HepG2 (cell line): ENCODE data around the gene CUL7. TPM values are rescaled to one million over a fixed set of nuclear protein-coding genes. Genes with fewer than 3 reads are reported as not detected.
A peak's percentile ranks its signal among the peaks of the same experiment; 100 is the strongest.

Source experiments
- CENPX ChIP-seq: sonication (generic); formaldehyde crosslinking; IDR thresholded peaks from 2 replicates; pipeline ENCODE4 v1.9.0; 2021; ENCODE audit warnings: mild to moderate bottlenecking, missing genetic modification reagents, moderate library complexity
- EED ChIP-seq: sonication (generic); formaldehyde crosslinking; IDR thresholded peaks from 2 replicates; pipeline ENCODE4 v1.5.0; 2020; ENCODE audit warnings: mild to moderate bottlenecking, missing genetic modification reagents
- FOSL1 ChIP-seq: sonication (generic); formaldehyde crosslinking; IDR thresholded peaks from 2 replicates; pipeline ENCODE4 v1.9.0; 2021; ENCODE audit warnings: missing genetic modification reagents, borderline replicate concordance
- FOXP4 ChIP-seq: sonication (generic); formaldehyde crosslinking; IDR thresholded peaks from 2 replicates; pipeline ENCODE4 v1.4.0; 2020; ENCODE audit warnings: missing genetic modification reagents
- GLMP ChIP-seq: sonication (generic); formaldehyde crosslinking; IDR thresholded peaks from 2 replicates; pipeline ENCODE4 v1.9.0; 2021; ENCODE audit warnings: missing genetic modification reagents, mild to moderate bottlenecking, borderline replicate concordance
- HNRNPH1 ChIP-seq: fragments of 200-400 bp; formaldehyde crosslinking; optimal IDR thresholded peaks from 2 replicates; pipeline ENCODE3; 2017; ENCODE audit warnings: mild to moderate bottlenecking, low read depth, low read length
- HOXA9 ChIP-seq: sonication (generic); formaldehyde crosslinking; IDR thresholded peaks from 2 replicates; pipeline ENCODE4 v1.8.1; 2022; ENCODE audit warnings: missing genetic modification reagents, mild to moderate bottlenecking, moderate library complexity, borderline replicate concordance
- ISX ChIP-seq: sonication (generic); formaldehyde crosslinking; conservative IDR thresholded peaks from 2 replicates; pipeline ENCODE4 v1.5.0; 2020; ENCODE audit warnings: missing genetic modification reagents
- SP5 ChIP-seq: IDR thresholded peaks from 2 replicates; pipeline ENCODE4 v1.6.1; 2016; ENCODE audit warnings: low read depth, borderline replicate concordance
- TARDBP ChIP-seq: sonication (generic); formaldehyde crosslinking; IDR thresholded peaks from 2 replicates; pipeline ENCODE4 v1.8.0; 2022; ENCODE audit warnings: mild to moderate bottlenecking, missing genetic modification reagents
- TBL1XR1 ChIP-seq: fragments of 150-350 bp; IDR thresholded peaks from 2 replicates; pipeline ENCODE4 v1.6.1; 2014; ENCODE audit warnings: borderline replicate concordance, low read length; ENCODE audit not compliant: partially characterized antibody
- TEAD2 ChIP-seq: sonication (generic); formaldehyde crosslinking; IDR thresholded peaks from 2 replicates; pipeline ENCODE4 v1.9.0; 2021; ENCODE audit warnings: missing genetic modification reagents
- TOE1 ChIP-seq: sonication (generic); formaldehyde crosslinking; IDR thresholded peaks from 2 replicates; pipeline ENCODE4 v1.4.0; 2020; ENCODE audit warnings: mild to moderate bottlenecking, missing genetic modification reagents
- ZNF101 ChIP-seq: sonication (generic); formaldehyde crosslinking; IDR thresholded peaks from 2 replicates; pipeline ENCODE4 v1.4.0; 2020; ENCODE audit warnings: mild to moderate bottlenecking, low read depth, missing genetic modification reagents, borderline replicate concordance
- ZNF337 ChIP-seq: sonication (generic); formaldehyde crosslinking; IDR thresholded peaks from 2 replicates; pipeline ENCODE4 v1.5.1; 2020; ENCODE audit warnings: missing genetic modification reagents, low read depth, mild to moderate bottlenecking, borderline replicate concordance
- ZNF549 ChIP-seq: sonication (generic); formaldehyde crosslinking; IDR thresholded peaks from 2 replicates; pipeline ENCODE4 v1.5.0; 2020; ENCODE audit warnings: missing genetic modification reagents
- ZNF776 ChIP-seq: sonication (generic); formaldehyde crosslinking; IDR thresholded peaks from 2 replicates; pipeline ENCODE4 v1.4.0; 2020; ENCODE audit warnings: mild to moderate bottlenecking, missing genetic modification reagents
- ZNF781 ChIP-seq: sonication (generic); formaldehyde crosslinking; IDR thresholded peaks from 2 replicates; pipeline ENCODE4 v1.5.1; 2020; ENCODE audit warnings: borderline replicate concordance, mild to moderate bottlenecking, missing genetic modification reagents; ENCODE audit errors: not compliant biosample characterization
- polyA plus RNA-seq, 8 experiments: library from polyadenylated mRNA; depleted of rRNA in 3 of 8; stranded (reverse) in 7 of 8; unstranded in 1 of 8; fragments of >200 nt; fragmentation: Illumina TruSeq in 4 of 8; extraction: Trizol in 4 of 8; gene quantifications; 2 replicates each; pipeline versions ENCODE4 v1.2.1 to v1.2.3, GENCODE V29; 2011 to 2016; ENCODE audit warnings: low read depth in 4 of 8, missing spikeins in 1 of 8, mixed read lengths in 1 of 8; ENCODE audit not compliant: insufficient read depth in 1 of 8
- total RNA-seq, 5 experiments: library from RNA; depleted of rRNA; stranded (reverse); fragments of >200 nt; fragmentation: Illumina TruSeq; extraction: Trizol; gene quantifications; 2 replicates each; pipeline ENCODE4 v1.2.3, GENCODE V29; 2016; ENCODE audit warnings: low read depth in 1 of 5
- TF ChIP-seq, protein P1 (sequence below): IDR thresholded peaks from 2 replicates; pipeline ENCODE4 v1.6.1; 2018; ENCODE audit warnings: missing genetic modification reagents, mild to moderate bottlenecking, missing compliant biosample characterization
- TF ChIP-seq, protein P2 (sequence below), 2 experiments: fragments of 450-650 bp in 1 of 2; sonication (generic) in 1 of 2; formaldehyde crosslinking; IDR thresholded peaks; 2 replicates each; pipeline versions ENCODE4 v1.5.0 to v1.8.0; 2020 to 2022; ENCODE audit warnings: mild to moderate bottlenecking in 1 of 2, missing genetic modification reagents in 1 of 2

CUL7 gene
- total and polyA plus RNA-seq, 2 of the 13 experiments (the other 11 are each of a cell fraction or from before 2014, with no cell fraction given): 32.0 to 60.7 TPM

DNA sequence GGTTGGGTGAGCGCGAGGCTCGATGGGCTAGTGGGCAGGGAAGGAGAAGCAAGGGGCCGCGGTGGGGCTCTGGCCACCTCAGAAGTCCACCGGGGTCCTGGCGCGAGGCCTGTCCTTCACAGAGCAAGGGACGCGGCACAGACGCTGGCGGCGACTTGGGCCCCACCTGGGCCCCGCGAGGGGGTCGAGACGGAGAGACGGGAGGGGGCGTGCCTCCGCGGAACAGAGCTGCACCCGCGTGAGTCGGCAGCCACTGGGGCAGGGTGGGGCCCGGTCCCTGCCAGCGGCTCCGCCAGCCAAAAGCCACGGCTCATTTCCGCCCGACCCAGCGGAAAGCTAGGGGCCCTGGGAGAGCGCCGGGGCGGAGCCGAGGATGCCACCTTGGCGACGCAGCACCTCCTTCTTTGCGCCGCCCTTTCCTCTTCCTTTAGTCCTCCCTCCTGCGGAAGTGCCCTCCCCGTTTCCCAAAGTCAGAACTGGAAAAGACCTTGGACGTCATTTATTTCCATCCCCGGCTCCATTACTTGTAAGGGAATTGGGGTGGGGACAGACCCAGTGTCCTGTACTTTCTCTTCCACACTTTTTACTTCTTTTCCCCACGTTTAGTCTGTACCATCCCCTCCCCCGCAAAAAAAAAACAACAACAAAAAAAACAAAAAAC lies at the start of gene CUL7 (continued):
- TF ChIP-seq EED (CRISPR knock-in tag): peak; percentile 72; the same call in 1 of the 2 replicates
- TF ChIP-seq FOSL1 (CRISPR knock-in tag): no peak
- TF ChIP-seq HOXA9 (CRISPR knock-in tag): no peak
- peak; percentile 97 for TF ChIP-seq SP5 (CRISPR knock-in tag)
- TF ChIP-seq ZNF101 (CRISPR knock-in tag): peak; percentile 64; the same call in 1 of the 2 replicates
- TF ChIP-seq FOXP4 (CRISPR knock-in tag): peak; percentile 79
- TF ChIP-seq, protein P1, sequence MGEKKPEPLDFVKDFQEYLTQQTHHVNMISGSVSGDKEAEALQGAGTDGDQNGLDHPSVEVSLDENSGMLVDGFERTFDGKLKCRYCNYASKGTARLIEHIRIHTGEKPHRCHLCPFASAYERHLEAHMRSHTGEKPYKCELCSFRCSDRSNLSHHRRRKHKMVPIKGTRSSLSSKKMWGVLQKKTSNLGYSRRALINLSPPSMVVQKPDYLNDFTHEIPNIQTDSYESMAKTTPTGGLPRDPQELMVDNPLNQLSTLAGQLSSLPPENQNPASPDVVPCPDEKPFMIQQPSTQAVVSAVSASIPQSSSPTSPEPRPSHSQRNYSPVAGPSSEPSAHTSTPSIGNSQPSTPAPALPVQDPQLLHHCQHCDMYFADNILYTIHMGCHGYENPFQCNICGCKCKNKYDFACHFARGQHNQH (CRISPR knock-in tag): peak; percentile 90
- TF ChIP-seq TOE1 (CRISPR knock-in tag): no peak; the same call in 1 of the 2 replicates
- no peak for TF ChIP-seq TBL1XR1
- no peak for TF ChIP-seq CENPX (CRISPR knock-in tag)
- 0 out of 2 replicates have a peak, but pooled peaks have one; percentile 30 for TF ChIP-seq ISX (CRISPR knock-in tag)
- TF ChIP-seq, protein P2, sequence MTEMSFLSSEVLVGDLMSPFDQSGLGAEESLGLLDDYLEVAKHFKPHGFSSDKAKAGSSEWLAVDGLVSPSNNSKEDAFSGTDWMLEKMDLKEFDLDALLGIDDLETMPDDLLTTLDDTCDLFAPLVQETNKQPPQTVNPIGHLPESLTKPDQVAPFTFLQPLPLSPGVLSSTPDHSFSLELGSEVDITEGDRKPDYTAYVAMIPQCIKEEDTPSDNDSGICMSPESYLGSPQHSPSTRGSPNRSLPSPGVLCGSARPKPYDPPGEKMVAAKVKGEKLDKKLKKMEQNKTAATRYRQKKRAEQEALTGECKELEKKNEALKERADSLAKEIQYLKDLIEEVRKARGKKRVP (CRISPR knock-in tag; IDR thresholded peaks at IDR 0.05): no peak
- TF ChIP-seq ZNF776 (CRISPR knock-in tag): peak; percentile 83; the same call in 1 of the 2 replicates
- TF ChIP-seq TARDBP (CRISPR knock-in tag): peak; percentile 95
- TF ChIP-seq ZNF549 (CRISPR knock-in tag): no peak
- TF ChIP-seq HNRNPH1: peak; percentile 76
- TF ChIP-seq ZNF781 (CRISPR knock-in tag): peak; percentile 82
- no peak for TF ChIP-seq TEAD2 (CRISPR knock-in tag)
- no peak for TF ChIP-seq GLMP (CRISPR knock-in tag)
- TF ChIP-seq ZNF337 (CRISPR knock-in tag): no peak
